Gastrocnemius medialis (tissue), 4 donors: ENCODE data around the gene RPS25. TPM values are rescaled to one million over a fixed set of nuclear protein-coding genes. Genes with fewer than 3 reads are reported as not detected.
"Not testable (repeated sequence)": the region's sequence is repeated elsewhere in the genome, so short reads cannot be mapped to it uniquely, and the experiment has no call there.

Source experiments
- ATAC-seq, 2 donors: fragments of 150-250 bp; one replicate each; pipeline ENCODE4 v1.9.1; 2016
- DNase-seq, 2 donors: peaks; one replicate each; pipeline ENCODE4 v3.0.0-alpha.2; 2019
- H3K27ac ChIP-seq, 4 donors: fragments of 200-600 bp; sonication (generic); 1 replicate in 1 of 4; 2 replicates in 3 of 4; pipeline ENCODE4 v1.5.1; 2016 to 2018; ENCODE audit warnings: mild to moderate bottlenecking in 2 of 4, moderate library complexity in 1 of 4
- H3K27me3 ChIP-seq, 3 donors: fragments of 200-600 bp; sonication (generic) in 2 of 3; 1 replicate in 1 of 3; 2 replicates in 2 of 3; pipeline versions ENCODE4 v1.5.1 to v1.6.0; 2016 to 2019; ENCODE audit warnings: mild to moderate bottlenecking in 1 of 3, moderate library complexity in 1 of 3
- H3K36me3 ChIP-seq, 2 donors: fragments of 200-600 bp; sonication (generic) in 1 of 2; one replicate each; pipeline ENCODE4 v1.5.1; 2017 to 2018
- H3K4me1 ChIP-seq, 2 donors: fragments of 200-600 bp; sonication (generic) in 1 of 2; one replicate each; pipeline ENCODE4 v1.5.1; 2016 to 2017; ENCODE audit warnings: mild to moderate bottlenecking in 2 of 2
- H3K4me3 ChIP-seq, 4 donors: fragments of 200-600 bp; sonication (generic) in 3 of 4; 1 replicate in 1 of 4; 2 replicates in 3 of 4; pipeline ENCODE4 v1.5.1; 2016 to 2019; ENCODE audit warnings: mild to moderate bottlenecking in 2 of 4
- H3K9me3 ChIP-seq, 3 donors: fragments of 200-600 bp; sonication (generic) in 2 of 3; 1 replicate in 1 of 3; 2 replicates in 2 of 3; pipeline ENCODE4 v1.5.1; 2016 to 2019
- POLR2A ChIP-seq, 2 donors: fragments of 450-650 bp; IDR thresholded peaks; one replicate each; pipeline ENCODE4 v1.6.1; 2017; ENCODE audit warnings: antibody characterized with exemption in 2 of 2, mild to moderate bottlenecking in 2 of 2, moderate library complexity in 2 of 2
- in situ Hi-C, 4 donors: fragments of 200-750 bp; cut with MboI; loops; one replicate each; pipeline versions ENCODE4 v1.15.0 to v1.8.0; 2017; ENCODE audit warnings: low sequenced_read_pairs in 4 of 4
- intact Hi-C: fragments of 100-400 bp; cut with DNase I; formaldehyde crosslinking; loops from one replicate; pipeline ENCODE4 v1.15.1; 2023; ENCODE audit warnings: low total_unique reads
- microRNA-seq, 2 donors: library from miRNA; unstranded; fragments of <30 nt; microRNA quantifications; one replicate each; pipeline ENCODE4, GENCODE V29; 2016; ENCODE audit warnings: borderline replicate concordance in 2 of 2
- total RNA-seq, 4 donors: library from RNA; depleted of rRNA; stranded (reverse); fragments of >200 nt; gene quantifications; one replicate each; pipeline versions ENCODE4 v1.1.0 to v1.2.3, GENCODE V29; 2016
- TF ChIP-seq, protein P1 (sequence below), 5 experiments: fragments of 450-650 bp in 3 of 5; fragments of 200-600 bp in 2 of 5; sonication (generic) in 2 of 5; IDR thresholded peaks in 4 of 5; conservative IDR thresholded peaks in 1 of 5; 1 replicate in 4 of 5; 2 replicates in 1 of 5; pipeline ENCODE4 v1.5.1; 2016 to 2019; ENCODE audit warnings: antibody characterized with exemption in 5 of 5, mild to moderate bottlenecking in 3 of 5, moderate library complexity in 3 of 5

The RPS25 gene
- total RNA-seq, 4 donors from 2014 or later, result 1,700 to 2,567 (median 1,849) TPM

DNA sequence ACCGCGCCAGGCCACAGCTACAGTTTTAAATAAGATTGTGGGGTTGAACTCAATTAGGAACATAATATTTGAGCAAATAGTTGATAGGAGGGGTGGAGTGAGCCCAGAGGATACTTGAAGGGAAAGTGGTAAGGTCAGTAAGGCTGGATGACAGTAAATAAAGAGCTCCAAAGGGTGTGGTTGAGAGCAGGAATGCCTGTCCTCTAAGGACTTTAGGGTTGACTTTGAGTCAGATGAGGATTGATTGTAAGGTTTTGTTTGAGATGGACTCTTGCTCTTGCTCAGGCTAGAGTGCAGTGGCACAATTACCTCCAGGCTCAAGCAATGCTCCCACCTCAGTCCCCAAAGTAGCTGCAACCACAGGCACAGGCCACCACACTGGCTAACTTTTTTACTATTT, 44.2 kb downstream of the RPS25 start:
- no peaks in the 10 kb centered on the region for H3K9me3 ChIP-seq
- H3K27ac ChIP-seq, result no peak overlapping the region
- H3K4me3 ChIP-seq, result no peak overlapping the region
- ATAC-seq (no peak), DNase-seq (no peak)
- in situ Hi-C loops, result no loop called here
- peaks cover 0 to 4% (median 3%) of the 10 kb centered on the region in 3 donors for H3K27me3 ChIP-seq
- no peaks in the 10 kb centered on the region for H3K4me1 ChIP-seq
- TF ChIP-seq, protein P1, sequence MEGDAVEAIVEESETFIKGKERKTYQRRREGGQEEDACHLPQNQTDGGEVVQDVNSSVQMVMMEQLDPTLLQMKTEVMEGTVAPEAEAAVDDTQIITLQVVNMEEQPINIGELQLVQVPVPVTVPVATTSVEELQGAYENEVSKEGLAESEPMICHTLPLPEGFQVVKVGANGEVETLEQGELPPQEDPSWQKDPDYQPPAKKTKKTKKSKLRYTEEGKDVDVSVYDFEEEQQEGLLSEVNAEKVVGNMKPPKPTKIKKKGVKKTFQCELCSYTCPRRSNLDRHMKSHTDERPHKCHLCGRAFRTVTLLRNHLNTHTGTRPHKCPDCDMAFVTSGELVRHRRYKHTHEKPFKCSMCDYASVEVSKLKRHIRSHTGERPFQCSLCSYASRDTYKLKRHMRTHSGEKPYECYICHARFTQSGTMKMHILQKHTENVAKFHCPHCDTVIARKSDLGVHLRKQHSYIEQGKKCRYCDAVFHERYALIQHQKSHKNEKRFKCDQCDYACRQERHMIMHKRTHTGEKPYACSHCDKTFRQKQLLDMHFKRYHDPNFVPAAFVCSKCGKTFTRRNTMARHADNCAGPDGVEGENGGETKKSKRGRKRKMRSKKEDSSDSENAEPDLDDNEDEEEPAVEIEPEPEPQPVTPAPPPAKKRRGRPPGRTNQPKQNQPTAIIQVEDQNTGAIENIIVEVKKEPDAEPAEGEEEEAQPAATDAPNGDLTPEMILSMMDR (IDR thresholded peaks at IDR 0.05 in 4 of 5, conservative IDR thresholded peaks at IDR 0.05 in 1 of 5), result no peak
- TF ChIP-seq POLR2A (IDR thresholded peaks at IDR 0.05), result no peak
- intact Hi-C loops, result no loop called here
- no peaks in the 10 kb centered on the region for H3K36me3 ChIP-seq

DNA sequence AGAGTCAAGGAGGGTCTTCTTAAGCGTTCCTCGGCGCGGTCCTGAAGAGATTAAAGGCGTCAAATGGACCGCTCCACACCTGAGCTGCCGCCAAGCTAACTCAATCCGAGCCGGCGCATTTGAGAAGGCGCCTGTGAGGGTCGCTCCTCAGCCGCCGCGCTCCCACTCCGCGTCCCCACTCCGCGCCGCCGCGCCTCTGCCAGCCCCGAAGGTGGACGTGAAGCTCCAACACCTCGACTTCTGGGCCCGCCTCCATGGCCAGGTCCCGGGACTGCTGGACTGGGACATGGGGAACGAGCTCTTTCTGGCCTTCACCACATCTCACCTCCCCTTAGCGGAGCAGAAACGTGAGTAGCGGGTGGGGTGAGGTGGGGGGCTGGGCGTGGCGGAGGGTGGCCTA, 46.5 kb downstream of the RPS25 start, which contains the start of gene FOXR1:
FOXR1 (plus strand) TSS at position 116 of the 400 bp plus-strand sequence; CDS start at position 287, 171 bp downstream.
- H3K27me3 ChIP-seq, result peaks cover 0 to 4% (median 3%) of the 10 kb centered on the region in 3 donors
- H3K27ac ChIP-seq, result no peak within 1 kb of the TSS
- H3K4me3 ChIP-seq, result no peak within 1 kb of the TSS
- no peak for TF ChIP-seq POLR2A (IDR thresholded peaks at IDR 0.05)
- TF ChIP-seq, protein P1 (IDR thresholded peaks at IDR 0.05 in 4 of 5, conservative IDR thresholded peaks at IDR 0.05 in 1 of 5), result no peak
- H3K9me3 ChIP-seq, result no peaks in the 10 kb centered on the region
- no peaks in the 10 kb centered on the region for H3K4me1 ChIP-seq
- DNase-seq (no peak), ATAC-seq (no peak)
- in situ Hi-C loops, result no loop called here
- intact Hi-C loops, result no loop called here
- no peaks in the 10 kb centered on the region for H3K36me3 ChIP-seq

- H3K4me3 ChIP-seq, H3K4me1 ChIP-seq, H3K27ac ChIP-seq, DNase-seq, ATAC-seq, H3K27me3 ChIP-seq, intact Hi-C loops, in situ Hi-C loops, H3K36me3 ChIP-seq, H3K9me3 ChIP-seq: not testable (repeated sequence)
Observed at GRCh38 chr11:118969508-118969907, 48.6 kb downstream of the RPS25 start.

Small RNAs within 50 kb of the gene (microRNA-seq; reads per million reads assigned to microRNA genes)
- 0 reads per million in 2 donors for gene MIR3656

Other genes with a start within 250 kb of the RPS25 start
- 100 to 1,000 TPM in 2 of 4 donors, 10 to 100 TPM in 2; 73.4 to 125 (median 98.2) TPM for gene DDX6, start 227.2 kb downstream of the RPS25 start, total RNA-seq
- gene CXCR5, start 134.5 kb downstream of the RPS25 start, total RNA-seq, result not detected
- gene BCL9L, start 92.4 kb downstream of the RPS25 start, total RNA-seq, result 10 to 100 TPM; 17.1 to 35.6 (median 23.8) TPM
- gene UPK2, start 62.0 kb downstream of the RPS25 start, total RNA-seq, result not detected
- not detected for gene FOXR1, start 46.6 kb downstream of the RPS25 start, total RNA-seq
- gene CENATAC, start 20.2 kb downstream of the RPS25 start, total RNA-seq, result 10 to 100 TPM in 3 of 4 donors, 1 to 10 TPM in 1; 7.4 to 36.4 (median 16.1) TPM
- gene TRAPPC4, start 423 bp upstream of the RPS25 start, total RNA-seq, result 10 to 100 TPM; 43.0 to 82.8 (median 66.9) TPM
- 10 to 100 TPM; 29.7 to 72.9 (median 56.4) TPM for gene SLC37A4, start 12.5 kb upstream of the RPS25 start, total RNA-seq
- 10 to 100 TPM; 18.4 to 29.2 (median 21.9) TPM for gene HYOU1, start 38.9 kb upstream of the RPS25 start, total RNA-seq
- gene VPS11, start 49.5 kb upstream of the RPS25 start, total RNA-seq, result 10 to 100 TPM; 16.5 to 25.9 (median 20.3) TPM
- gene HMBS, start 66.5 kb upstream of the RPS25 start, total RNA-seq, result 10 to 100 TPM in 3 of 4 donors, 1 to 10 TPM in 1; 8.7 to 31.1 (median 14.5) TPM
- gene DPAGT1, start 83.5 kb upstream of the RPS25 start, total RNA-seq, result 10 to 100 TPM in 3 of 4 donors, 1 to 10 TPM in 1; 8.9 to 34.0 (median 15.1) TPM
- gene C2CD2L, start 89.0 kb upstream of the RPS25 start, total RNA-seq, result 10 to 100 TPM; 10.0 to 30.7 (median 18.7) TPM
- gene HINFP, start 103.2 kb upstream of the RPS25 start, total RNA-seq, result 10 to 100 TPM in 3 of 4 donors, 1 to 10 TPM in 1; 8.1 to 17.8 (median 15.3) TPM
- not detected for gene ABCG4, start 130.7 kb upstream of the RPS25 start, total RNA-seq
- gene NLRX1, start 150.4 kb upstream of the RPS25 start, total RNA-seq, result 10 to 100 TPM; 12.2 to 21.3 (median 16.4) TPM
- under 1 TPM in 1 of 4 donors, not detected in 3; 0.46 TPM for gene NHERF4, start 167.1 kb upstream of the RPS25 start, total RNA-seq
- gene CBL, start 188.0 kb upstream of the RPS25 start, total RNA-seq, result 1 to 10 TPM; 3.0 to 6.7 (median 4.5) TPM